NCI-H2171 (cell line): ENCODE results near the gene KIAA0040.

ENCODE experiments used
- DNase-seq: peaks from one replicate; lab custom pipeline; 2025; lab: John Stamatoyannopoulos, UW

Gene KIAA0040

GRCh38 chr1:175192630-175193526 lies at the start of gene KIAA0040:
KIAA0040 (minus strand) TSS chr1:175192776; CDS start chr1:175161013, 31,763 bp downstream.
- peak; percentile 58 for DNase-seq

GRCh38 chr1:175237389-175237788 lies 44.8 kb upstream of the KIAA0040 start:
- no peak for DNase-seq

GRCh38 chr1:175234639-175235038 lies 42.1 kb upstream of the KIAA0040 start:
- no peak for DNase-seq

- DNase-seq, result no peak
Observed at GRCh38 chr1:175232335-175232734, 39.8 kb upstream of the KIAA0040 start.

- DNase-seq, result no peak
Observed at GRCh38 chr1:175225805-175226129, 33.2 kb upstream of the KIAA0040 start.

GRCh38 chr1:175222296-175222938 lies 29.8 kb upstream of the KIAA0040 start:
- no peak for DNase-seq

- DNase-seq, result no peak
Observed at GRCh38 chr1:175221557-175222175, 29.1 kb upstream of the KIAA0040 start.

- no peak for DNase-seq
Observed at GRCh38 chr1:175220853-175221556, 28.4 kb upstream of the KIAA0040 start.

- no peak for DNase-seq
Observed at GRCh38 chr1:175219774-175220173, 27.2 kb upstream of the KIAA0040 start.

GRCh38 chr1:175218786-175219434 lies 26.3 kb upstream of the KIAA0040 start:
- no peak for DNase-seq

- DNase-seq, result peak; percentile 23
Observed at GRCh38 chr1:175217721-175218531, 25.4 kb upstream of the KIAA0040 start.

- DNase-seq, result no peak
Observed at GRCh38 chr1:175216444-175216843, 23.9 kb upstream of the KIAA0040 start.

GRCh38 chr1:175211656-175212055 lies 19.1 kb upstream of the KIAA0040 start:
- DNase-seq, result no peak

- DNase-seq, result no peak
Observed at GRCh38 chr1:175210744-175211143, 18.2 kb upstream of the KIAA0040 start.

- DNase-seq, result no peak
Observed at GRCh38 chr1:175209493-175209921, 16.9 kb upstream of the KIAA0040 start.

GRCh38 chr1:175208773-175209492 lies 16.4 kb upstream of the KIAA0040 start:
- DNase-seq, result no peak

- DNase-seq, result no peak
Observed at GRCh38 chr1:175207971-175208370, 15.4 kb upstream of the KIAA0040 start.

GRCh38 chr1:175206687-175207086 lies 14.1 kb upstream of the KIAA0040 start:
- no peak for DNase-seq

GRCh38 chr1:175204330-175204729 lies 11.8 kb upstream of the KIAA0040 start:
- DNase-seq, result no peak

GRCh38 chr1:175203570-175204068 lies 11.0 kb upstream of the KIAA0040 start:
- no peak for DNase-seq
